ENCODE measurements around the gene MAP3K8.

DNA sequence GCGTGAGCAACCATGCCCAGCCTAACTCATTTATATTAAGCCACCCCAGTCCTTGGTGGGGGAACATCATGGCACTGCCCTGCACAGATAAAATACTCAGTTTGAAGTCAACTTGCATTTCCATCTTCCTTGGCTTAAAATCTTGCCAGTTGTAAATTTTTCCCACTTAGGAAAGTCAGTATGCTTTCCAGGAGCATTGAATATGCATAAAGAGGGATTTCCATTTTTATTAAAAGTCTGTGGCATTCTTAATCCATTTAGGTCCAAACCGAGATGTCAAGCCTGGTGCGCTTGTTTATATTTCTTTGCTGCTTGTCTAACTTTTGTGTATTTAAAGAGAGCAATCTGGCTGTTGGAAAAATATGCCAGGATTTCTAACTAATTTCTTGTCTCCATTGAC is 26.1 kb downstream of the MAP3K8 start:
- TF ChIP-seq ZNF671 (CRISPR knock-in tag; IDR thresholded peaks at IDR 0.05) = no peak
- TF ChIP-seq NFATC4 (CRISPR knock-in tag; IDR thresholded peaks at IDR 0.05) = no peak
- TF ChIP-seq, protein P1, sequence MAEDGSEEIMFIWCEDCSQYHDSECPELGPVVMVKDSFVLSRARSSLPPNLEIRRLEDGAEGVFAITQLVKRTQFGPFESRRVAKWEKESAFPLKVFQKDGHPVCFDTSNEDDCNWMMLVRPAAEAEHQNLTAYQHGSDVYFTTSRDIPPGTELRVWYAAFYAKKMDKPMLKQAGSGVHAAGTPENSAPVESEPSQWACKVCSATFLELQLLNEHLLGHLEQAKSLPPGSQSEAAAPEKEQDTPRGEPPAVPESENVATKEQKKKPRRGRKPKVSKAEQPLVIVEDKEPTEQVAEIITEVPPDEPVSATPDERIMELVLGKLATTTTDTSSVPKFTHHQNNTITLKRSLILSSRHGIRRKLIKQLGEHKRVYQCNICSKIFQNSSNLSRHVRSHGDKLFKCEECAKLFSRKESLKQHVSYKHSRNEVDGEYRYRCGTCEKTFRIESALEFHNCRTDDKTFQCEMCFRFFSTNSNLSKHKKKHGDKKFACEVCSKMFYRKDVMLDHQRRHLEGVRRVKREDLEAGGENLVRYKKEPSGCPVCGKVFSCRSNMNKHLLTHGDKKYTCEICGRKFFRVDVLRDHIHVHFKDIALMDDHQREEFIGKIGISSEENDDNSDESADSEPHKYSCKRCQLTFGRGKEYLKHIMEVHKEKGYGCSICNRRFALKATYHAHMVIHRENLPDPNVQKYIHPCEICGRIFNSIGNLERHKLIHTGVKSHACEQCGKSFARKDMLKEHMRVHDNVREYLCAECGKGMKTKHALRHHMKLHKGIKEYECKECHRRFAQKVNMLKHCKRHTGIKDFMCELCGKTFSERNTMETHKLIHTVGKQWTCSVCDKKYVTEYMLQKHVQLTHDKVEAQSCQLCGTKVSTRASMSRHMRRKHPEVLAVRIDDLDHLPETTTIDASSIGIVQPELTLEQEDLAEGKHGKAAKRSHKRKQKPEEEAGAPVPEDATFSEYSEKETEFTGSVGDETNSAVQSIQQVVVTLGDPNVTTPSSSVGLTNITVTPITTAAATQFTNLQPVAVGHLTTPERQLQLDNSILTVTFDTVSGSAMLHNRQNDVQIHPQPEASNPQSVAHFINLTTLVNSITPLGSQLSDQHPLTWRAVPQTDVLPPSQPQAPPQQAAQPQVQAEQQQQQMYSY (CRISPR knock-in tag; IDR thresholded peaks at IDR 0.05) = no peak
- no peak for TF ChIP-seq NFYB (CRISPR knock-in tag; conservative IDR thresholded peaks at IDR 0.05; ENCODE audit: low read depth)
- TF ChIP-seq CREM (CRISPR knock-in tag; IDR thresholded peaks at IDR 0.05) = no peak
- TF ChIP-seq GABPB1 (CRISPR knock-in tag; IDR thresholded peaks at IDR 0.05) = no peak
- no peak for TF ChIP-seq USF2 (CRISPR knock-in tag; IDR thresholded peaks at IDR 0.05)
- TF ChIP-seq, protein P2, sequence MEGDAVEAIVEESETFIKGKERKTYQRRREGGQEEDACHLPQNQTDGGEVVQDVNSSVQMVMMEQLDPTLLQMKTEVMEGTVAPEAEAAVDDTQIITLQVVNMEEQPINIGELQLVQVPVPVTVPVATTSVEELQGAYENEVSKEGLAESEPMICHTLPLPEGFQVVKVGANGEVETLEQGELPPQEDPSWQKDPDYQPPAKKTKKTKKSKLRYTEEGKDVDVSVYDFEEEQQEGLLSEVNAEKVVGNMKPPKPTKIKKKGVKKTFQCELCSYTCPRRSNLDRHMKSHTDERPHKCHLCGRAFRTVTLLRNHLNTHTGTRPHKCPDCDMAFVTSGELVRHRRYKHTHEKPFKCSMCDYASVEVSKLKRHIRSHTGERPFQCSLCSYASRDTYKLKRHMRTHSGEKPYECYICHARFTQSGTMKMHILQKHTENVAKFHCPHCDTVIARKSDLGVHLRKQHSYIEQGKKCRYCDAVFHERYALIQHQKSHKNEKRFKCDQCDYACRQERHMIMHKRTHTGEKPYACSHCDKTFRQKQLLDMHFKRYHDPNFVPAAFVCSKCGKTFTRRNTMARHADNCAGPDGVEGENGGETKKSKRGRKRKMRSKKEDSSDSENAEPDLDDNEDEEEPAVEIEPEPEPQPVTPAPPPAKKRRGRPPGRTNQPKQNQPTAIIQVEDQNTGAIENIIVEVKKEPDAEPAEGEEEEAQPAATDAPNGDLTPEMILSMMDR (IDR thresholded peaks at IDR 0.05) = no peak
- TF ChIP-seq, protein P3, sequence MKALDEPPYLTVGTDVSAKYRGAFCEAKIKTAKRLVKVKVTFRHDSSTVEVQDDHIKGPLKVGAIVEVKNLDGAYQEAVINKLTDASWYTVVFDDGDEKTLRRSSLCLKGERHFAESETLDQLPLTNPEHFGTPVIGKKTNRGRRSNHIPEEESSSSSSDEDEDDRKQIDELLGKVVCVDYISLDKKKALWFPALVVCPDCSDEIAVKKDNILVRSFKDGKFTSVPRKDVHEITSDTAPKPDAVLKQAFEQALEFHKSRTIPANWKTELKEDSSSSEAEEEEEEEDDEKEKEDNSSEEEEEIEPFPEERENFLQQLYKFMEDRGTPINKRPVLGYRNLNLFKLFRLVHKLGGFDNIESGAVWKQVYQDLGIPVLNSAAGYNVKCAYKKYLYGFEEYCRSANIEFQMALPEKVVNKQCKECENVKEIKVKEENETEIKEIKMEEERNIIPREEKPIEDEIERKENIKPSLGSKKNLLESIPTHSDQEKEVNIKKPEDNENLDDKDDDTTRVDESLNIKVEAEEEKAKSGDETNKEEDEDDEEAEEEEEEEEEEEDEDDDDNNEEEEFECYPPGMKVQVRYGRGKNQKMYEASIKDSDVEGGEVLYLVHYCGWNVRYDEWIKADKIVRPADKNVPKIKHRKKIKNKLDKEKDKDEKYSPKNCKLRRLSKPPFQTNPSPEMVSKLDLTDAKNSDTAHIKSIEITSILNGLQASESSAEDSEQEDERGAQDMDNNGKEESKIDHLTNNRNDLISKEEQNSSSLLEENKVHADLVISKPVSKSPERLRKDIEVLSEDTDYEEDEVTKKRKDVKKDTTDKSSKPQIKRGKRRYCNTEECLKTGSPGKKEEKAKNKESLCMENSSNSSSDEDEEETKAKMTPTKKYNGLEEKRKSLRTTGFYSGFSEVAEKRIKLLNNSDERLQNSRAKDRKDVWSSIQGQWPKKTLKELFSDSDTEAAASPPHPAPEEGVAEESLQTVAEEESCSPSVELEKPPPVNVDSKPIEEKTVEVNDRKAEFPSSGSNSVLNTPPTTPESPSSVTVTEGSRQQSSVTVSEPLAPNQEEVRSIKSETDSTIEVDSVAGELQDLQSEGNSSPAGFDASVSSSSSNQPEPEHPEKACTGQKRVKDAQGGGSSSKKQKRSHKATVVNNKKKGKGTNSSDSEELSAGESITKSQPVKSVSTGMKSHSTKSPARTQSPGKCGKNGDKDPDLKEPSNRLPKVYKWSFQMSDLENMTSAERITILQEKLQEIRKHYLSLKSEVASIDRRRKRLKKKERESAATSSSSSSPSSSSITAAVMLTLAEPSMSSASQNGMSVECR (CRISPR knock-in tag; IDR thresholded peaks at IDR 0.05; ENCODE audit: borderline replicate concordance) = no peak
- no peak for TF ChIP-seq FOXJ3 (CRISPR knock-in tag; IDR thresholded peaks at IDR 0.05; ENCODE audit: borderline replicate concordance)
- no peak for TF ChIP-seq ZBTB43 (CRISPR knock-in tag; IDR thresholded peaks at IDR 0.05)
- TF ChIP-seq, protein P4, sequence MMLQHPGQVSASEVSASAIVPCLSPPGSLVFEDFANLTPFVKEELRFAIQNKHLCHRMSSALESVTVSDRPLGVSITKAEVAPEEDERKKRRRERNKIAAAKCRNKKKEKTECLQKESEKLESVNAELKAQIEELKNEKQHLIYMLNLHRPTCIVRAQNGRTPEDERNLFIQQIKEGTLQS (CRISPR knock-in tag; conservative IDR thresholded peaks at IDR 0.05) = no peak
